Brain microvascular endothelial cell (primary cell): Measurements from ENCODE around the gene LCN10.

Source experiments
- DNase-seq: peaks from one replicate; pipeline ENCODE4 v3.0.0-alpha.2; 2020
- H3K27ac ChIP-seq: fragments of 250-450 bp; sonication (Bioruptor Pico); 2 replicates; pipeline ENCODE4 v1.5.1; 2020; ENCODE audit warnings: mild to moderate bottlenecking, moderate library complexity
- H3K27me3 ChIP-seq: fragments of 250-450 bp; sonication (Bioruptor Pico); replicated peaks from 2 replicates; pipeline ENCODE4 v1.5.1; 2020; ENCODE audit warnings: mild to moderate bottlenecking
- H3K36me3 ChIP-seq: fragments of 250-450 bp; sonication (Bioruptor Pico); replicated peaks from 2 replicates; pipeline ENCODE4 v1.5.1; 2020; ENCODE audit warnings: mild to moderate bottlenecking
- H3K4me3 ChIP-seq: 2 replicates; pipeline ENCODE4 v1.5.1; 2011; ENCODE audit warnings: low read depth, mild to moderate bottlenecking, control low read depth, low read length, moderate library complexity
- in situ Hi-C: cut with HindIII; loops from 2 replicates; pipeline ENCODE4 v1.10.0; 2017; ENCODE audit warnings: low sequenced_read_pairs, low pct_ligation_motif_present
- TF ChIP-seq, protein P1 (sequence below): IDR thresholded peaks from 2 replicates; pipeline ENCODE4 v1.5.1; 2011; ENCODE audit warnings: low read depth, mild to moderate bottlenecking, moderate library complexity, low read length, control low read depth, inconsistent platforms; ENCODE audit errors: missing control alignments

LCN10 gene

DNA sequence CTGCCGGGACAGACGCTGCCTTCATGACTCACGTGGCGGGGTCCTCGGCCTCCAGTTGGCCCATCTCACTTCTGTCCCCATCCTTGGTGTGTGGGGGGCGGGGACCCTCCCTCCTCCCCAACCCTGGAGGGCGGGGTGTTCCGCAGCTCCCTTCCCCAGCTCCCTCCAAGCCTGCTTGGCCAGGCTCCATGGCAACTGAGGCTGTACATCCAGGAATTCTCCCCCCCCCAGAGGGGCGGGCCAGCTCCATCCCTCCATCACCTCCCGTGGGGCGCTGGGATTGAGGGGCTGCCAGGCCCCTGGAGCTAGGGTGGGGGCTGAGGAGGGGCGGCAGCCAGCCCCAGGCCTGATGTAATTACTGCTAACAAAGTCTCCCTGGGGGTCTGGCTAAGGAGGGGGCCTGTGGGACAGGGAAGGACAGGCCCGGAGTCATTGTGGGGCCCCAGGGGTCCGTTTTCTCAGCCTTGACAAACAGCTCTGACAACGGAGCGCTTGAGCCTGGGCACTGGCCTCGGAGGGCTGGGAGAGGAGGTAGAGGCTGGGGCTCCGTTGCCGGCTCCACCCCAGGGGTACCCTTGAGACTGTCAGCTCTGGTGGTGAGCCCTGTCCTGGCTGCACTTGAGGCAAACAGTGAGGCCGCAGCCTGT lies 22.4 kb downstream of the LCN10 start:
- Histone ChIP-seq H3K36me3 (peaks cover 28% of the 10 kb centered on the region), H3K27ac (no peak overlapping the region), H3K4me3 (no peak overlapping the region), H3K27me3 (no peaks in the 10 kb centered on the region)
- no peak for DNase-seq
- in situ Hi-C loops = no loop called here
- TF ChIP-seq, protein P1, sequence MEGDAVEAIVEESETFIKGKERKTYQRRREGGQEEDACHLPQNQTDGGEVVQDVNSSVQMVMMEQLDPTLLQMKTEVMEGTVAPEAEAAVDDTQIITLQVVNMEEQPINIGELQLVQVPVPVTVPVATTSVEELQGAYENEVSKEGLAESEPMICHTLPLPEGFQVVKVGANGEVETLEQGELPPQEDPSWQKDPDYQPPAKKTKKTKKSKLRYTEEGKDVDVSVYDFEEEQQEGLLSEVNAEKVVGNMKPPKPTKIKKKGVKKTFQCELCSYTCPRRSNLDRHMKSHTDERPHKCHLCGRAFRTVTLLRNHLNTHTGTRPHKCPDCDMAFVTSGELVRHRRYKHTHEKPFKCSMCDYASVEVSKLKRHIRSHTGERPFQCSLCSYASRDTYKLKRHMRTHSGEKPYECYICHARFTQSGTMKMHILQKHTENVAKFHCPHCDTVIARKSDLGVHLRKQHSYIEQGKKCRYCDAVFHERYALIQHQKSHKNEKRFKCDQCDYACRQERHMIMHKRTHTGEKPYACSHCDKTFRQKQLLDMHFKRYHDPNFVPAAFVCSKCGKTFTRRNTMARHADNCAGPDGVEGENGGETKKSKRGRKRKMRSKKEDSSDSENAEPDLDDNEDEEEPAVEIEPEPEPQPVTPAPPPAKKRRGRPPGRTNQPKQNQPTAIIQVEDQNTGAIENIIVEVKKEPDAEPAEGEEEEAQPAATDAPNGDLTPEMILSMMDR = no peak

DNA sequence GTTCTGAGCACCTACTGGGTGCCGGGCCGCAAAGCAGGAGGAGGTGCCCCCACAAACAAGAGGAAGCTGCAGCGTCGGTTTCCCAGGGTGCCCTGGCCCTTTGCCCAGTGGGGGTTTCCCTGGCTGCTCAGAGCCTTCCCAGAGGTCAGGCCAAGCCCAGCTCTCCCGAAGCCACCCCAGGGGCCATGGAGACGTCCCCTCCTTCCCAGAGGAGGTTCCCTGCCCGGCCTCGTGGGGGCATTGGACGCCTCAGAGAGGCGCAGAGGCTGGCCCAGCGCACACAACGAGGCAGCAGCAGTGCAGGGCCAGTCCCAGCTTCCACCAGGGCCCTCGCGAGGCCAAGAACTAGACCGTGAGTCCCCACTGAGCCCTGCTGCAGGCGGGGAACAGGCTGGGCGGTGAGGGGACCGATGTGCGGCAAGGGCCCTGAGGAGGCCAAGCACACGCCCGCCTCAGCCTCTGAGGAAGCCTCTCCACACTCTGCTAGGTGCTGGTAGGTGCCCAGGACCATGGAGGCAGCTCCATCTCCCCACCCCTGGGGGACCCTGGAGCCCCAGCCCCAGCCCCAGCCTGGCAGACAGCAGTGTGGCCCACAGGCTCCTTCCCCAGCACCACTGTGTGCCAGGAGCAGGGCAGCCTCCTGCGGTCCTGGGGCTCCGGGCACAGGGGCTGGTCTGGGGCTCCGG lies 23.4 kb downstream of the LCN10 start:
- H3K27me3 ChIP-seq = no peaks in the 10 kb centered on the region
- TF ChIP-seq, protein P1 = peak; percentile 8
- in situ Hi-C loops = no loop called here
- no peak for DNase-seq
- no peak overlapping the region for H3K4me3 ChIP-seq
- no peak overlapping the region for H3K27ac ChIP-seq
- H3K36me3 ChIP-seq = peaks cover 20% of the 10 kb centered on the region

DNA sequence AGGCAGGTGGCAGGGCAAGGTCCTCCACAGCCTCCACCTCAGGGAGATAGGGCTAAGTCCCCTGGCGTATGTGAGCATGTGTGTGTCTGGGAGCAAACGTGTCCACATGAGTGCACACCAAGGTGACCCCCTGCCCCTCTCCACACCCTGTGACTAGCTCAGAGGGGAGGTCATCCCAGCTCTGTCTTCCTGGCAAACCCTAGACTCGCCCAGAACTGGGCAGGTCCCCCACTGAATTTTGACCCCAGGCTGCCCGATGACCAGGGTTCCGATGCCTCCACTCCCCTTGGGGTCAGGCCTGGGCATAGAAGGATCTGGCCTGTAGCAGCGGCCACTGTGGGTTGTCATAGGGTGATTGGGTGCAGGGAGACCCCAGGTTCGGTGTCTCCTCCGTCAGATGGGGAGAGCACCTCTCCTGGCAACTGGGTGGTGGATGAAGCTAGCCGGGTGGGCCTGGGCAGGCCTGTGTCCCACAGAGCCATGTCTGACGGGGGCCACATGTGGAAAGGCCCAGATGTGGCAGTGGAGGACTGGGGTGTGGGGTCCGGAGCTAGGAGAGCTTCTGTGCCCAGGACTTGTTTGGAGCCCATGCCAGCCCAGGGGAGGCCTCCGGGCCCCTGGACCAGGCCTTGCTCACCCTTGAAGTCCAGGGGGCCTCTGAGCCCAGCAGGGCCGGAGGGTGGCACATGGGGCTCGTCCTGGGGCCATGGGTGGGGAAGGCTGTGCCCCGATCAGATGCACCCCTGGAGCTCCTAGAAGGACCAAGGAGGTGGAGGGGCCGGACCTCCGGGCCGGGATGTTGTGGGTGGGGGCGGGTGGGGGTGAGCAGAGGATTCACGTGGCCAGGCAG lies 24.2 kb downstream of the LCN10 start:
- Histone ChIP-seq H3K36me3 (peaks cover 12% of the 10 kb centered on the region), H3K27me3 (no peaks in the 10 kb centered on the region), H3K27ac (no peak overlapping the region), H3K4me3 (no peak overlapping the region)
- no peak for DNase-seq
- in situ Hi-C loops = no loop called here
- TF ChIP-seq, protein P1 = no peak

DNA sequence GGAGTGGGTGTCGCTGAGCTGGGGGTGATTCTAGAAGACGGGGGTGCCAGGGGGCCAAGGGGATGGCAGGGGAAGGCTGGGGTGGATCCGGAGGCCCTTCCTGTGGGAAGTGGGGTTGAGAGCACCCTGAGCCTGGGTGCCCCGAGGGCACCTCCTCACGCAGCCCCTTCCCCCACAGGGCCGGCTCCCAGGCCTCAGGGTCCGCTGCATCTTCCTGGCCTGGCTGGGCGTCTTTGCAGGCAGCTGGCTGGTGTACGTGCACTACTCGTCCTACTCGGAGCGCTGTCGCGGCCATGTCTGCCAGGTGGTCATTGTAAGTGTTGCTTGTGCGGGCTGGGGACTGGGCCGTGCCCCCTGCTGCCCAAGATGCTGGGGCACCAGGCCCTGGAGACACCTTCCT lies 25.3 kb downstream of the LCN10 start:
- H3K36me3 ChIP-seq = peaks cover under 1% of the 10 kb centered on the region
- in situ Hi-C loops = no loop called here
- no peak for DNase-seq
- no peak overlapping the region for H3K4me3 ChIP-seq
- TF ChIP-seq, protein P1 = no peak
- H3K27me3 ChIP-seq = no peaks in the 10 kb centered on the region
- H3K27ac ChIP-seq = no peak overlapping the region

DNA sequence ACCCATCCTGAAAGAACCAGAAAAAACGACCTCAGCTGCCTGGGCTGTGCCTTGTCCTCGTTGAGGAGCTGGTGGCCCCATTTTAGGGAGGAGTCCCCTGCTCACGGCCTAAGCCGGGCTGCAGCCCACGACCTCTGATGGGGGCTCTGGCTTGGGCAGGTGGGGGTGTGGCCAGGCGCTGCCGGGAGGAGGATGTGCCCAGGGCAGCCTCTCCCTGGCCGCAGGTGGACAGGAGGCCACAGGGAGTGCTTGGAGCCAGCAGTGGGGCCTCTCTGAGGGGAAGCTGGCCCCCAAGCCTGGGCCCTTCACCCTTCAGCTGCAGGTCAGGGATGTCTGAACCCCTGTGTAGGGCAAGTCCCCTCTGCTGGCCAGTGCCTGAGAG lies 27.9 kb downstream of the LCN10 start:
- Histone ChIP-seq H3K27ac (no peak overlapping the region), H3K27me3 (no peaks in the 10 kb centered on the region), H3K36me3 (no peaks in the 10 kb centered on the region), H3K4me3 (no peak overlapping the region)
- in situ Hi-C loops = no loop called here
- no peak for DNase-seq
- TF ChIP-seq, protein P1 = no peak
